Prostate gland (tissue), 2 donors: ENCODE measurements around the gene TNFAIP6. TPM values are rescaled to one million over a fixed set of nuclear protein-coding genes. Genes with fewer than 3 reads are reported as not detected.
"Not testable (repeated sequence)": the region's sequence is repeated elsewhere in the genome, so short reads cannot be mapped to it uniquely, and the experiment has no call there.

Experiments used
- DNase-seq: peaks from one replicate; pipeline ENCODE4 v3.0.0-alpha.2; 2019; ENCODE audit warnings: low spot score
- H3K27ac ChIP-seq, 2 donors: fragments of 200-600 bp; sonication (generic); 2 replicates each; pipeline ENCODE4 v1.5.1; 2017 to 2019
- H3K27me3 ChIP-seq: fragments of 200-600 bp; sonication (generic); replicated peaks from 2 replicates; pipeline ENCODE4 v1.5.1; 2019; ENCODE audit not compliant: insufficient read depth
- H3K36me3 ChIP-seq, 2 donors: fragments of 200-600 bp; sonication (generic); 1 replicate in 1 of 2; 2 replicates in 1 of 2; pipeline versions ENCODE4 v1.5.1 to v1.8.1; 2017 to 2019
- H3K4me1 ChIP-seq: fragments of 200-600 bp; sonication (generic); replicated peaks from 2 replicates; pipeline ENCODE4 v1.5.1; 2019
- H3K4me3 ChIP-seq, 2 donors: fragments of 200-600 bp; sonication (generic); 2 replicates each; pipeline ENCODE4 v1.5.1; 2017 to 2019
- H3K9me3 ChIP-seq: fragments of 200-600 bp; sonication (generic); 2 replicates; pipeline ENCODE4 v1.5.1; 2017
- CTCF ChIP-seq, 4 experiments: fragments of 200-600 bp in 2 of 4; fragments of 450-650 bp in 2 of 4; sonication (generic) in 2 of 4; IDR thresholded peaks; 1 replicate in 3 of 4; 2 replicates in 1 of 4; pipeline ENCODE4 v1.5.1; 2016 to 2019; ENCODE audit warnings: antibody characterized with exemption in 4 of 4, mild to moderate bottlenecking in 2 of 4, moderate library complexity in 2 of 4
- POLR2A ChIP-seq: fragments of 450-650 bp; IDR thresholded peaks from one replicate; pipeline ENCODE4 v1.6.1; 2016; ENCODE audit warnings: antibody characterized with exemption, mild to moderate bottlenecking
- POLR2AphosphoS5 ChIP-seq: sonication (generic); formaldehyde crosslinking; IDR thresholded peaks from one replicate; pipeline ENCODE4 v1.6.1; 2017; ENCODE audit warnings: antibody characterized with exemption
- WGBS: methylation state at CpG from one replicate; pipeline ENCODE4 v1.1.5; 2018; 5-methylcytosine and 5-hydroxymethylcytosine counted together
- intact Hi-C: fragments of 100-400 bp; cut with DNase I; formaldehyde crosslinking; loops from one replicate; pipeline ENCODE4 v1.14.2; 2022
- total RNA-seq, 2 donors: library from RNA; depleted of rRNA; stranded (reverse); fragments of >200 nt; gene quantifications; one replicate each; pipeline ENCODE4 v1.1.0, GENCODE V29; 2016

Gene TNFAIP6
- total RNA-seq, 2 donors from 2014 or later, result 0.51 TPM; not detected in 1

DNA sequence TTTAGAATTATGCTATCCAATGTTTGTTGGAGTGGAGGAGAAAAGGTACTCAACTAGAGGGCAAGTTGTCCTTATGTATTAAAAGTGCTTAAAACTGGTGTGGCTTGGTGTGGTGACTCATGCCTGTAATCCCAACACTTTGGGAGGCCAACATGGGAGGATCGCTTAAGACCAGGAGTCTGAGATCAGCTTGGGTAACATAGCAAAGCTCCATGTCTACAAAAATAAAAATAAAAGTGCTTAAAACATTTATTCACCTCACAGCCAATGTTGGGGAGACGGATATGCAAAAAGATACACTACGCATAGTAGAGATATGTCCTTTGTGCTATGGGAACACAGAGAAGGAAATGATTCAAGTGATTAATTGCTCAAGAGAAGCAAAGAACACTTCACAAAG is 19.3 kb upstream of the TNFAIP6 start:
- intact Hi-C loops, result no loop called here
- Histone ChIP-seq H3K36me3 (no peaks in the 10 kb centered on the region), H3K27ac (no peak overlapping the region), H3K4me3 (no peak overlapping the region), H3K27me3 (no peaks in the 10 kb centered on the region), H3K9me3 (no peaks in the 10 kb centered on the region), H3K4me1 (no peaks in the 10 kb centered on the region)
- WGBS, result 71% methylated on average over 3 of the region's 3 CpGs
- no peak for DNase-seq
- TF ChIP-seq POLR2A (no peak), POLR2AphosphoS5 (no peak), CTCF (IDR thresholded peaks at IDR 0.05) (no peak)

DNA sequence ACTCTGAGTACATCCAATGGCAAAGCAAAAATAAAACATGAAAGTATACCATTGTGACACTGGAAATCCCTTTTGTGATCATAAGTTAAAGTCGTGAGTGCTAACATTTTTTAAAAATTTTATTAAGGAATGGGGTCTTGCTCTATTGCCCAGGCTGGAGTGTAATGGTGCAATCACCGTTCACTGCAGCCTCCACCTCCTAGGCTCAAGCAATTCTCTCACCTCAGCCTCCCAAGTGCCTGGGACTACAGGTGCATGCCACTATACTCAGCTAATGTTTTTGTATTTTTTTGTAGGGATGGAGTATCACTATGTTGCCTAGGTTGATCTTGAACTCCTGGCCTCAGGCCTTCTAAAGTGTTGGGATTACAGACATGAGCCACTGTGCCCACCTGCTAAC is 14.3 kb upstream of the TNFAIP6 start:
- TF ChIP-seq POLR2A, result no peak
- TF ChIP-seq POLR2AphosphoS5, result no peak
- TF ChIP-seq CTCF (IDR thresholded peaks at IDR 0.05), result no peak
- DNase-seq, result no peak
- H3K4me3 ChIP-seq, result no peak overlapping the region
- H3K27me3 ChIP-seq, result no peaks in the 10 kb centered on the region
- no peaks in the 10 kb centered on the region for H3K9me3 ChIP-seq
- no peak overlapping the region for H3K27ac ChIP-seq
- WGBS, result 90% methylated on average over 2 of the region's 2 CpGs
- H3K4me1 ChIP-seq, result no peaks in the 10 kb centered on the region
- no peaks in the 10 kb centered on the region for H3K36me3 ChIP-seq
- intact Hi-C loops, result no loop called here

DNA sequence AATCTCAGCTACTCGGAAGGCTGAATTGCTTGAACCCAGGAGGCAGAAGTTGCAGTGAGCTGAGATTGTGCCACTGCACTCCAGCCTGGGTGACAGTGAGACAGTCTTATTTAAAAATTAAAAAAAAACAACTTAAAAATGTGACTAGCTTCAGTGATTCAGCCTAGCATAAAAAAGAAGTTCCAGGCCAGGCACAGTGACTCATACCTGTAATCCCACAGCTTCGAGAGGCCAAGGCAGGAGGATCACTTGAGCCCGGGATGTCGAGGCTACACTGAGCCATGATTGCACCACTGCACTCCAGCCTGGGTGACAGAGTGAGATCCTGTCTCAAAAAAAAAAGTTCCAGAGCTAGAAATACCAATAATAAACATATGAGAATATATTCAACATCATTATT is 13.2 kb upstream of the TNFAIP6 start:
- H3K27ac ChIP-seq, H3K4me3 ChIP-seq, H3K9me3 ChIP-seq, H3K4me1 ChIP-seq, H3K36me3 ChIP-seq, H3K27me3 ChIP-seq, intact Hi-C loops, DNase-seq: not testable (repeated sequence)
- WGBS, result 93% methylated on average over 4 of the region's 4 CpGs

DNA sequence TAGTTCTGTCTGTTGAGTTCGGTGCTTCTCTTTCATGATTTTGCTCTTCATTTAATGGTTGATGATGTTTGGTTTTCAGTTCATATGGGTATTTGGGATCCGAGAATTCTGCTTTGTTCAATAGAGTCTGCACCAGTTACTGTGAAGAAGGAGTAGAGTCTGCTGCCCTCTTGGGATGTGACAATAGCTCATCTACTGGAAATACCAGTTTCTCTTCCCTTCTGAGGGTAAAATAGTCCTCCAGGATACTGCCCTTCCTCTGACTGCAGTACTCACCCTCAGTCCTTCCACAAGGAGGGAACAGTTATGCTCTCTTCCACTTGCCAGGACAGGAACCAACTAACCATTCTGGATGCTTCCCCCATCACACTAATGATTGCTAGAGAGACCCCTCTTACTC is 12.5 kb upstream of the TNFAIP6 start:
- Histone ChIP-seq H3K36me3 (no peaks in the 10 kb centered on the region), H3K4me3 (no peak overlapping the region), H3K27ac (no peak overlapping the region), H3K27me3 (no peaks in the 10 kb centered on the region), H3K4me1 (no peaks in the 10 kb centered on the region), H3K9me3 (no peaks in the 10 kb centered on the region)
- WGBS, result 91% methylated on average over 2 of the region's 2 CpGs
- no peak for TF ChIP-seq POLR2AphosphoS5
- no peak for TF ChIP-seq POLR2A
- TF ChIP-seq CTCF (IDR thresholded peaks at IDR 0.05), result no peak
- intact Hi-C loops, result no loop called here
- DNase-seq, result no peak

GRCh38 chr2:151347294-151347693 is 10.1 kb upstream of the TNFAIP6 start:
- Histone ChIP-seq H3K4me1 (no peaks in the 10 kb centered on the region), H3K4me3 (no peak overlapping the region), H3K9me3 (no peaks in the 10 kb centered on the region), H3K27ac (no peak overlapping the region), H3K36me3 (no peaks in the 10 kb centered on the region), H3K27me3 (no peaks in the 10 kb centered on the region)
- no peak for DNase-seq
- intact Hi-C loops, result no loop called here
- TF ChIP-seq CTCF (IDR thresholded peaks at IDR 0.05) (no peak), POLR2A (no peak), POLR2AphosphoS5 (no peak)
